Measurements from ENCODE around the gene BCL10.

Gene BCL10

GRCh38 chr1:85259118-85259911 lies 17.1 kb downstream of the BCL10 start, which contains the start of gene C1orf52 (continued):
- TF ChIP-seq ZNF692 (tag by site-specific recombination; IDR thresholded peaks at IDR 0.05) (peak; percentile 70), ELK4 (IDR thresholded peaks at IDR 0.05; ENCODE audit: borderline replicate concordance, low read depth, low read length) (no peak), PRDM2 (tag by site-specific recombination; IDR thresholded peaks at IDR 0.05; ENCODE audit: borderline replicate concordance) (no peak), ZNF621 (tag by site-specific recombination; IDR thresholded peaks at IDR 0.05) (no peak), KLF9 (tag by site-specific recombination; IDR thresholded peaks at IDR 0.05; ENCODE audit: low read depth) (peak; percentile 59; the same call in 1 of the 2 replicates), ZNF830 (tag by site-specific recombination; IDR thresholded peaks at IDR 0.05; ENCODE audit: low read depth) (no peak), ZSCAN5A (tag by site-specific recombination; IDR thresholded peaks at IDR 0.05) (no peak), ZNF664 (tag by site-specific recombination; IDR thresholded peaks at IDR 0.05) (no peak), AEBP2 (tag by site-specific recombination; IDR thresholded peaks at IDR 0.05; ENCODE audit: borderline replicate concordance) (no peak), SP7 (tag by site-specific recombination; IDR thresholded peaks at IDR 0.05) (0 out of 2 replicates have a peak, but pooled peaks have one; percentile 50), ZNF747 (tag by site-specific recombination; IDR thresholded peaks at IDR 0.05) (no peak), ZNF791 (tag by site-specific recombination; IDR thresholded peaks at IDR 0.05) (no peak), IKZF3 (tag by site-specific recombination; IDR thresholded peaks at IDR 0.05) (no peak), MZF1 (tag by site-specific recombination; IDR thresholded peaks at IDR 0.05; ENCODE audit: borderline replicate concordance) (no peak), ZNF548 (tag by site-specific recombination; IDR thresholded peaks at IDR 0.05) (no peak), ZNF18 (tag by site-specific recombination; IDR thresholded peaks at IDR 0.05) (no peak), BCL11B (tag by site-specific recombination; IDR thresholded peaks at IDR 0.05; ENCODE audit: low read depth) (no peak), HIC1 (tag by site-specific recombination; IDR thresholded peaks at IDR 0.05) (no peak), KLF8 (tag by site-specific recombination; IDR thresholded peaks at IDR 0.05) (peak; percentile 63), ZNF521 (tag by site-specific recombination; IDR thresholded peaks at IDR 0.05) (no peak), ZNF140 (tag by site-specific recombination; IDR thresholded peaks at IDR 0.05) (no peak), HOXC10 (CRISPR knock-in tag; IDR thresholded peaks at IDR 0.05) (no peak), ZNF266 (tag by site-specific recombination; IDR thresholded peaks at IDR 0.05; ENCODE audit: low read depth) (no peak), ZBTB21 (tag by site-specific recombination; IDR thresholded peaks at IDR 0.05) (no peak)
